Neural crest cell (in vitro differentiated cells): ENCODE measurements around the gene PLXNA1. TPM values are rescaled to one million over a fixed set of nuclear protein-coding genes. Genes with fewer than 3 reads are reported as not detected.

Source experiments
- DNase-seq: peaks from one replicate; pipeline ENCODE4 v3.0.0; 2021; ENCODE audit warnings: low read depth, mixed read lengths, low spot score
- H3K27ac Mint-ChIP-seq: one replicate; pipeline ENCODE4 v1.8.0; 2021; ENCODE audit warnings: mild to moderate bottlenecking, mixed read lengths; ENCODE audit not compliant: unreplicated experiment
- H3K27me3 Mint-ChIP-seq: 2 replicates; pipeline ENCODE4 v1.8.0; 2021; ENCODE audit warnings: low read depth, mild to moderate bottlenecking, mixed read lengths
- H3K36me3 Mint-ChIP-seq: 2 replicates; pipeline ENCODE4 v1.8.0; 2021; ENCODE audit warnings: low read depth, mild to moderate bottlenecking, mixed read lengths
- H3K4me1 Mint-ChIP-seq: 2 replicates; pipeline ENCODE4 v1.8.0; 2021; ENCODE audit warnings: mixed read lengths
- H3K4me3 Mint-ChIP-seq: one replicate; pipeline ENCODE4 v1.8.0; 2021; ENCODE audit warnings: mild to moderate bottlenecking, mixed read lengths
- H3K9me3 Mint-ChIP-seq: 2 replicates; pipeline ENCODE4 v1.8.0; 2021; ENCODE audit warnings: mixed read lengths
- CTCF ChIP-seq: fragments of 200-600 bp; sonication (generic); conservative IDR thresholded peaks from 2 replicates; pipeline ENCODE4 v1.5.0; 2021; ENCODE audit warnings: antibody characterized with exemption, mild to moderate bottlenecking
- total RNA-seq: library from RNA; stranded (reverse); gene quantifications from 2 replicates; pipeline ENCODE4 v1.2.1, GENCODE V29; 2021

Gene PLXNA1
- total RNA-seq, 1 donor from 2014 or later: 94.0 TPM

GRCh38 chr3:126947429-126947828, 35.5 kb upstream of the PLXNA1 start:
- Mint-ChIP-seq H3K27me3 (no peaks in the 10 kb centered on the region), H3K4me3 (no peak overlapping the region), H3K27ac (no peak overlapping the region), H3K4me1 (peaks cover 14% of the 10 kb centered on the region), H3K36me3 (no peaks in the 10 kb centered on the region), H3K9me3 (no peaks in the 10 kb centered on the region)
- no peak for DNase-seq
- no peak for TF ChIP-seq CTCF

GRCh38 chr3:126948980-126949535, 33.9 kb upstream of the PLXNA1 start:
- Mint-ChIP-seq H3K9me3 (no peaks in the 10 kb centered on the region), H3K4me1 (peaks cover 10% of the 10 kb centered on the region), H3K36me3 (no peaks in the 10 kb centered on the region), H3K4me3 (no peak overlapping the region), H3K27ac (no peak overlapping the region), H3K27me3 (no peaks in the 10 kb centered on the region)
- DNase-seq: no peak
- no peak for TF ChIP-seq CTCF

- H3K4me1 Mint-ChIP-seq: peaks cover under 1% of the 10 kb centered on the region
- no peaks in the 10 kb centered on the region for H3K27me3 Mint-ChIP-seq
- H3K4me3 Mint-ChIP-seq: no peak overlapping the region
- no peak for DNase-seq
- no peaks in the 10 kb centered on the region for H3K9me3 Mint-ChIP-seq
- H3K27ac Mint-ChIP-seq: no peak overlapping the region
- no peak for TF ChIP-seq CTCF
- no peaks in the 10 kb centered on the region for H3K36me3 Mint-ChIP-seq
Observed at GRCh38 chr3:126951561-126951960, 31.4 kb upstream of the PLXNA1 start.

- Mint-ChIP-seq H3K4me3 (no peak overlapping the region), H3K27ac (no peak overlapping the region), H3K4me1 (no peaks in the 10 kb centered on the region), H3K27me3 (no peaks in the 10 kb centered on the region), H3K36me3 (no peaks in the 10 kb centered on the region), H3K9me3 (no peaks in the 10 kb centered on the region)
- no peak for DNase-seq
- TF ChIP-seq CTCF: no peak
Observed at GRCh38 chr3:126952261-126952982, 30.5 kb upstream of the PLXNA1 start.

GRCh38 chr3:126952983-126953660, 29.8 kb upstream of the PLXNA1 start:
- Mint-ChIP-seq H3K27me3 (no peaks in the 10 kb centered on the region), H3K27ac (no peak overlapping the region), H3K4me1 (no peaks in the 10 kb centered on the region), H3K36me3 (no peaks in the 10 kb centered on the region), H3K9me3 (no peaks in the 10 kb centered on the region), H3K4me3 (no peak overlapping the region)
- no peak for DNase-seq
- no peak for TF ChIP-seq CTCF
